ENCODE results near the gene MRPL39.

MRPL39 gene

GRCh38 chr21:25582888-25583287 is 24.4 kb downstream of the MRPL39 start:
- no peak overlapping the region for H3K27ac ChIP-seq
- TF ChIP-seq ZFX (IDR thresholded peaks at IDR 0.05), result no peak
- TF ChIP-seq, protein P1, sequence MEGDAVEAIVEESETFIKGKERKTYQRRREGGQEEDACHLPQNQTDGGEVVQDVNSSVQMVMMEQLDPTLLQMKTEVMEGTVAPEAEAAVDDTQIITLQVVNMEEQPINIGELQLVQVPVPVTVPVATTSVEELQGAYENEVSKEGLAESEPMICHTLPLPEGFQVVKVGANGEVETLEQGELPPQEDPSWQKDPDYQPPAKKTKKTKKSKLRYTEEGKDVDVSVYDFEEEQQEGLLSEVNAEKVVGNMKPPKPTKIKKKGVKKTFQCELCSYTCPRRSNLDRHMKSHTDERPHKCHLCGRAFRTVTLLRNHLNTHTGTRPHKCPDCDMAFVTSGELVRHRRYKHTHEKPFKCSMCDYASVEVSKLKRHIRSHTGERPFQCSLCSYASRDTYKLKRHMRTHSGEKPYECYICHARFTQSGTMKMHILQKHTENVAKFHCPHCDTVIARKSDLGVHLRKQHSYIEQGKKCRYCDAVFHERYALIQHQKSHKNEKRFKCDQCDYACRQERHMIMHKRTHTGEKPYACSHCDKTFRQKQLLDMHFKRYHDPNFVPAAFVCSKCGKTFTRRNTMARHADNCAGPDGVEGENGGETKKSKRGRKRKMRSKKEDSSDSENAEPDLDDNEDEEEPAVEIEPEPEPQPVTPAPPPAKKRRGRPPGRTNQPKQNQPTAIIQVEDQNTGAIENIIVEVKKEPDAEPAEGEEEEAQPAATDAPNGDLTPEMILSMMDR (conservative IDR thresholded peaks at IDR 0.05), result no peak

DNA sequence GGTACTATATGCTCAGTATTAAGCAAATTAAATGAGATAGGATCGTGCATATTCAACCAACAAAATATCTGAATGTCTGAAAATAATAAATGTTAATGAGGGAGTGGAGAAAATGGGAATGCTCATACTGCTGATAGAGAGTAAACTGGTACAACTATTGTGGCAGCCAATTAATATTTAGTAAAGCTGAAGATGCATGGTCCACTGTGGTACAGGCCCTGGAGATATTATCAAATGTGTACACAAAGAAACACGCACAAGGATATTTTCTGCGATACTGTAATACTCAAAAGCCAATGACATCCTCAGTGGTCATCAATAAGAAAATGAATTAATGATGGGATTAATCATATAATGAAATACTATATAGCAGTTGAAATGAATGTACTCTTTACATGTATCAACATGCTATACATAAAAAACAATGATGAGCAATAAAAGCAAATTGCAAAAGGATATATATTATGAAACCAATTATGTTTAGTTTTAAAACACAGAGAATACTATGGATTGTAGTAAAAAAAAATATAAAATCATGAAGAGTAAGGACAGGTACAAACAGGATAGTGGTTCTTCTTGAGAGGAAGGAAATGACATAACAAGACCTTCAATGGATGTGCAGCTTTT is 25.0 kb downstream of the MRPL39 start:
- H3K27ac ChIP-seq, result no peak overlapping the region
- TF ChIP-seq, protein P1 (conservative IDR thresholded peaks at IDR 0.05), result no peak
- no peak for TF ChIP-seq ZFX (IDR thresholded peaks at IDR 0.05)

- no peak overlapping the region for H3K27ac ChIP-seq
- TF ChIP-seq ZFX (IDR thresholded peaks at IDR 0.05), result no peak
- TF ChIP-seq, protein P1 (conservative IDR thresholded peaks at IDR 0.05), result no peak
Observed at GRCh38 chr21:25581582-25581981, 25.7 kb downstream of the MRPL39 start.

- no peak overlapping the region for H3K27ac ChIP-seq
- no peak for TF ChIP-seq ZFX (IDR thresholded peaks at IDR 0.05)
- TF ChIP-seq, protein P1 (conservative IDR thresholded peaks at IDR 0.05), result no peak
Observed at GRCh38 chr21:25580912-25581260, 26.4 kb downstream of the MRPL39 start.

DNA sequence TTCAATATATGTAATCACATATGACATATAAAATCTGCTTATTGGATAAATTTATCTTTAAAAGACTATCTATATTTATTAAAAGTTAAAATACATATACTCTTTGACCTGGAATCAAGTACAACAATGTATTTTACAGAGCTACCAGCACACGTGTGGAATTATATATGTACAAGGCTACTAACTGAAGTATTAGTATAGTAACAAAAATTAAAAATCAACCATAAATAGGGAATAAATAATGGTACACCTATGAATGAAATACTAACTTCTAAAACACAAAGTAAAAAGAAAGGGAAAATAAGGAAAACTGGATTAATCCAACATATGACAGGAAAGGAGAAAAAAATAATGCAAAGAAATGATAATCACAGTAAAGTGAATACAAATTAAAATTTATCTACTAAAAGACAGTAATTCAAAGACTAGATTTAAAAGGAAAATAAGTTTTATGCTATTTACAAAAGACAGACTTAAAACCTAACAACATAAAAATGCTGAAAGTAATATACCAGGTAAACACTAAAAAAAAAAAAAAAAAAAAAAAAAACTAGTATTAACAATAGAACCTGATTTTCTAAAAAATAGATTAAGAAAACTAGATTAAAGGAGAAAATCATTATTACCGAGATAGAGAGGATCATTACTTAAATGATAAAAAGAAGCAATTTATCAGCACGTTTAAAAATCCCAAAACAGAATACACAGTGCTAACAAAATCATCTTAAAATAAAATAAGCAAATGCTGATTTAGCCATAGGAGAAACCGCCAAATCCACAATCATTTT is 27.9 kb downstream of the MRPL39 start:
- TF ChIP-seq, protein P1 (conservative IDR thresholded peaks at IDR 0.05), result no peak
- no peak for TF ChIP-seq ZFX (IDR thresholded peaks at IDR 0.05)
- no peak overlapping the region for H3K27ac ChIP-seq

DNA sequence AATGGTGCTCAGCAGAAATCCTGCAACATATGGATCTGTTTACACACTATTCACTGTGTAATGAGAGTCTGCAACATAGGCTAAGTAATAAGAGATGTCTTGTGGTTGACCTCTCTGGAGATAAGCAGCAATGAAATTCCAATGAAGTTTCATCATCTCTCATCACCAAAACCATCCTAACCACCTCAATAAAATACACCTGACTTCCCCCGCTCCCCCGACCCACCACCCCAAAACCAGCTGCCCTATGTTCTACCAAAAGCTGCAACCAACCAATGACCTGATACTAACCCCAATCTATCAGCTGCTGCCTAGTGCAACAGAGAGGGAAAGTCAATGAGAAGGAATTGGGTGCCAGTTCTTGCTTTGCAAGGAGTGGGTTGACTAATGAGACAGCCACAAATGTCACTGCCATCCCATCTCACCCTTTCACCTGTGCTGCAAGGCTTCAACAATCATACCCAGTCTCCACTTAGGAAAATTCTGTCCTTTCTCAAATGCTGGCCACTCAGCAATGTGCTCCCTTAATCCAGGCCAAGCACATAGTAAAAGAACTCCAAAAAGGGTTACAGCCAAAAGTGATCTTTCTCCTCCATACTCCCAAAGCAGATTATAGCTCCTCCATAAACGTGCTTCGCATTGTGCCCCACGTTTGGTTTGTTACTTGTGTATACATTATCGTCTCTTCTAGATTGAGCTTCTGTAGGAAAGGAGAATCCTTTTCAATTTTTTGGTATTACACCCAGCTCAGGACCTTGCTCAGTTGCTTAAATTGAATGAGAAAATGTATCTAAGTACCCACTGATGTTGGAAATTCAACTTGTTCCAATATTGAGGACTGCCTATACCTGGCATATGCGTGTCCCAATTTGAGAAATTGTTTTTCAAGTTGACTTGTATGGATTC is 29.0 kb downstream of the MRPL39 start:
- no peak overlapping the region for H3K27ac ChIP-seq
- no peak for TF ChIP-seq ZFX (IDR thresholded peaks at IDR 0.05)
- TF ChIP-seq, protein P1 (conservative IDR thresholded peaks at IDR 0.05), result no peak

Measured in C4-2B (cell line).